Left lung (tissue), 10 donors: ENCODE data around the gene MCF2L. TPM values are rescaled to one million over a fixed set of nuclear protein-coding genes. Genes with fewer than 3 reads are reported as not detected.
"Not testable (repeated sequence)": the region's sequence is repeated elsewhere in the genome, so short reads cannot be mapped to it uniquely, and the experiment has no call there.

Experiments used
- ATAC-seq: fragments of 200-7000 bp; cut with Tn5 transposase; one replicate; pipeline ENCODE4 v1.9.1; 2020; ENCODE audit warnings: moderate library complexity
- DNase-seq, 4 donors: peaks; one replicate each; pipeline ENCODE4 v3.0.0-alpha.2; 2013 to 2020
- H3K27ac ChIP-seq, 2 donors: fragments of 200-600 bp; sonication (generic) in 1 of 2; one replicate each; pipeline versions ENCODE4 v1.5.0 to v1.8.0; 2020 to 2021
- H3K27me3 ChIP-seq, 2 donors: fragments of 200-600 bp; sonication (generic) in 1 of 2; one replicate each; pipeline versions ENCODE4 v1.5.0 to v1.8.0; 2020 to 2021
- H3K36me3 ChIP-seq, 2 donors: fragments of 200-600 bp; sonication (generic) in 1 of 2; one replicate each; pipeline versions ENCODE4 v1.5.0 to v1.8.0; 2020 to 2021
- H3K4me1 ChIP-seq, 2 donors: fragments of 200-600 bp; one replicate each; pipeline ENCODE4 v1.8.0; 2021
- H3K4me3 ChIP-seq, 2 donors: fragments of 200-600 bp; sonication (generic) in 1 of 2; one replicate each; pipeline versions ENCODE4 v1.5.0 to v1.8.0; 2020 to 2021; ENCODE audit warnings: mild to moderate bottlenecking in 1 of 2
- H3K9me3 ChIP-seq, 2 donors: fragments of 200-600 bp; sonication (generic) in 1 of 2; one replicate each; pipeline versions ENCODE4 v1.5.0 to v1.8.0; 2020 to 2021
- intact Hi-C, 2 donors: fragments of 100-400 bp; cut with DNase I; formaldehyde crosslinking; loops; one replicate each; pipeline versions ENCODE4 v1.11.2 to v1.14.2; 2022
- polyA plus RNA-seq, 6 donors: library from polyadenylated mRNA; unstranded; fragments of 120-200 nt; gene quantifications; one replicate each; pipeline ENCODE4 v1.2.1, GENCODE V29; 2013; ENCODE audit not compliant: insufficient read length in 6 of 6
- total RNA-seq, 2 donors: library from RNA; stranded (reverse); fragmentation: NEBNext Ultra II Directional; extraction: Animal tissue kit (Norgen Biotek cat#: 25700); gene quantifications; one replicate each; pipeline ENCODE4 v1.2.1, GENCODE V29; 2021
- TF ChIP-seq, protein P1 (sequence below), 2 donors: fragments of 200-600 bp; sonication (generic) in 1 of 2; IDR thresholded peaks; one replicate each; pipeline versions ENCODE4 v1.5.0 to v1.8.0; 2021; ENCODE audit warnings: antibody characterized with exemption in 2 of 2
- donor health status: DM: no; HTN: yes; CAD: no.
- donor health status: DM: no; HTN: no; CAD: no.

The MCF2L gene
- total and polyA plus RNA-seq, 8 donors, result 22.2 to 39.5 (median 33.7) TPM

DNA sequence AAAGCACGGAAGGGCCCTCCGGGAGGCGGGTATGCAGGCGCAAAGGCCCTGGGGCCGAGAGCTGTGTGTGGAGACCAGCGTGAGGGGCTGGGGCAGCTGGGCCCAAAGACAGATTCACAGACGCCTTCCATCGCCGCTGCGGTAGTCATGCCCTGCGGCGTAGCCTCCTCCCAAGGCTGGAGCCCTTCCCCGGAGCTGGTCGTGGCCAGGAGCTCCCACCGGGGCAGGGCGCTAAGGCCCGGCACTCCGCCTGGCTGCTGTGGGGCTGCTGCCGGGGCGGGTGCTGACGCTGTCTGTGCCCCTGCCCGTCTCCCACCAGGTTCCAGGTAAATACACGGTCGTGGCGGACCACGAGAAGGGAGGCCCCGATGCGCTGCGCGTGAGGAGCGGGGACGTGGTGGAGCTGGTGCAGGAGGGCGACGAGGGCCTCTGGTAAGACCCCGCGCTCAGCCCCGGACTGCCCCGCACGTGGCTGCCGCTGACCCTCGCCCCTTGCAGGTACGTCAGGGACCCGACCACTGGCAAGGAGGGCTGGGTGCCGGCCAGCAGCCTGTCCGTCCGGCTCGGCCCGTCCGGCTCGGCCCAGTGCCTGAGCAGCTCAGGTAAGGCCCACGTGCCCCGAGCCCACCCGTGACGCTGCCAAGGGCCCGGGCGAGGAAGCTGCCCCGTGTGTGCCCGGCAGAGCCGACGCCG lies 127.2 kb downstream of the MCF2L start:
- peaks cover 0 to 24% of the 10 kb centered on the region in 2 donors for H3K36me3 ChIP-seq
- TF ChIP-seq, protein P1, sequence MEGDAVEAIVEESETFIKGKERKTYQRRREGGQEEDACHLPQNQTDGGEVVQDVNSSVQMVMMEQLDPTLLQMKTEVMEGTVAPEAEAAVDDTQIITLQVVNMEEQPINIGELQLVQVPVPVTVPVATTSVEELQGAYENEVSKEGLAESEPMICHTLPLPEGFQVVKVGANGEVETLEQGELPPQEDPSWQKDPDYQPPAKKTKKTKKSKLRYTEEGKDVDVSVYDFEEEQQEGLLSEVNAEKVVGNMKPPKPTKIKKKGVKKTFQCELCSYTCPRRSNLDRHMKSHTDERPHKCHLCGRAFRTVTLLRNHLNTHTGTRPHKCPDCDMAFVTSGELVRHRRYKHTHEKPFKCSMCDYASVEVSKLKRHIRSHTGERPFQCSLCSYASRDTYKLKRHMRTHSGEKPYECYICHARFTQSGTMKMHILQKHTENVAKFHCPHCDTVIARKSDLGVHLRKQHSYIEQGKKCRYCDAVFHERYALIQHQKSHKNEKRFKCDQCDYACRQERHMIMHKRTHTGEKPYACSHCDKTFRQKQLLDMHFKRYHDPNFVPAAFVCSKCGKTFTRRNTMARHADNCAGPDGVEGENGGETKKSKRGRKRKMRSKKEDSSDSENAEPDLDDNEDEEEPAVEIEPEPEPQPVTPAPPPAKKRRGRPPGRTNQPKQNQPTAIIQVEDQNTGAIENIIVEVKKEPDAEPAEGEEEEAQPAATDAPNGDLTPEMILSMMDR (IDR thresholded peaks at IDR 0.05), result no peak
- ATAC-seq (no peak), DNase-seq (peak in 1 of 4 donors; percentile 80)
- H3K27ac ChIP-seq, result no peak overlapping the region
- no peaks in the 10 kb centered on the region for H3K4me1 ChIP-seq
- H3K4me3 ChIP-seq, result no peak overlapping the region
- H3K9me3 ChIP-seq, result no peaks in the 10 kb centered on the region
- intact Hi-C loops, result loop anchor here in 1 of 2 donors (5.0 kb wide), 1 partner anchor 154 kb away; no protein-coding TSS in a partner anchor
- peaks cover 0 to 4% of the 10 kb centered on the region in 2 donors for H3K27me3 ChIP-seq

DNA sequence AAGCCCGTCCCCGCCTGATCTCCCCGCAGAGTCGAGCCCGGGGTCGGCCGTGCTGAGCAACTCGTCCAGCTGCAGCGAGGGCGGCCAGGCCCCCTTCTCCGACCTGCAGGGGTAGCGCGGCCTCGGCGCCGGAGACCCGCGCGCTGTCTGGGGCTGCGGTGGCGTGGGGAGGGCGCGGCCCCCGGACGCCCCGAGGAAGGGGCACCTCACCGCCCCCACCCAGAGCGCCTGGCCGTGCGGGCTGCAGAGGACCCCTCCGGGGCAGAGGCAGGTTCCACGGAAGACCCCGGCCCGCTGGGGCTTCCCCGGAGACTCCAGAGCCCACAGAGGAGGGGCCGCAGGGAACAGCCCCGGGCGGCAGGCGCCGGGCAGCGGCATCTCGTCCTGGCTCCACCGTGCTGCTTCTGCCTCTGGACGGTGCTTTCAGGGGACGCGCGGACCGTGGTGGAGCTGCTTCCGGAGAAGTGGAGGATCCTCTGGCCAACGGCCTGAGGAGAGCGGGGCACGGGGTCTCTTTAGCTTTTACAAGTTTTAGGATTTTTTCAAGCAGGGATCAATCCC lies 127.8 kb downstream of the MCF2L start:
- ATAC-seq, result no peak
- Histone ChIP-seq H3K27ac (no peak overlapping the region), H3K27me3 (peaks cover 0 to 4% of the 10 kb centered on the region in 2 donors), H3K36me3 (peaks cover 0 to 20% of the 10 kb centered on the region in 2 donors), H3K9me3 (no peaks in the 10 kb centered on the region), H3K4me3 (no peak overlapping the region), H3K4me1 (no peaks in the 10 kb centered on the region)
- DNase-seq, result peak in 1 of 4 donors; percentile 77
- intact Hi-C loops, result loop anchor here in 1 of 2 donors (5.0 kb wide), 1 partner anchor 155 kb away; no protein-coding TSS in a partner anchor
- TF ChIP-seq, protein P1 (IDR thresholded peaks at IDR 0.05), result no peak

DNA sequence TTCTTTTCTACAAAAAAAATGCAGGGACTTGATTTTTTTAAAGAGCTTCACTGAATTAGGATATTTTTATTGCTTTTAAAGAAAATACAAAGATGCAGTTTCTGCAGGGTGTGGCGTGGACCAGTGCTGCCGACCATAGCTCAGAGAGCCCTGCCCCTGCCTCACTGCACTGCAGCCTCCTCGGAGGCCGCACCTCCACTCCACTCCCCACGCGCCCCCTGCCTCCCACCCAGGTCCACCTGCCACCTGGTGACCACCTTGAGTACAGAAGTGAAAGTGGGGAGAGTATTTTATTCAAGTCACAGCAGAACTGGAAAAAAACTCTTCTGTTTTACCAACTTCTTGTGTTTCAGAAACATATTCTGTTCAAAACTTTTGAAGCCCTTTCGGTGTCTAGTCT lies 128.6 kb downstream of the MCF2L start:
- intact Hi-C loops, result loop anchor here in 1 of 2 donors (5.0 kb wide), 1 partner anchor 155 kb away; no protein-coding TSS in a partner anchor
- TF ChIP-seq, protein P1 (IDR thresholded peaks at IDR 0.05), result no peak
- DNase-seq (peak in 1 of 4 donors; percentile 62), ATAC-seq (no peak)
- Histone ChIP-seq H3K27me3 (peaks cover 0 to 4% of the 10 kb centered on the region in 2 donors), H3K4me3 (no peak overlapping the region), H3K27ac (no peak overlapping the region), H3K9me3 (no peaks in the 10 kb centered on the region), H3K36me3 (peaks cover 0 to 20% of the 10 kb centered on the region in 2 donors), H3K4me1 (no peaks in the 10 kb centered on the region)

DNA sequence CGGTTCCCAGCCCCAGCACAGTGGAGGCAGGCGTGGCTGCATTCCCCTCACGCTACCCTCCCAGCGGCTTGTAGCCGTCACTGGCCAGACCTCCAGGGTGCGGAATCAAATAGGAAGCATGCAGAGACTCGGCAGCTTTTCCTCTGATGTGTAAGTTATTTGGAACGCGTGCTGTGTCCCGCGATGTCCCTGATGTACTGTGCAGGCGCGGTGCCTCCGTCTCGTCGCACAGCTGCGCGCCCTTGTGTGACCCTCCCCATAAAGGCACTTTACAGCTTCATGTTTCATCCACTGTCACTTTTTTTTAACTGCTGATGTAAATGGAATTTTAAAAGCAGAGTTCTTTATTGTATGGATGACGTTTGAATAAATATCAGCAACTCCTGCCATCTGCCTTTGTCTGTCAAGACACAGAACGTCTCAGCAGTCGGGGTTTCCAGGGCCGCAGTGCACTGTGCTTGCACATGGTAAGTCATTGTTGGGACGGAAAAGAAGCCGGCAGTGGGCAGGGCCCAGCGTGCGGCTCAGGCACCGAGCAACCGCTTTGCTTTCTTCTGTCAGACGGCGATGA lies 129.2 kb downstream of the MCF2L start:
- H3K4me1 ChIP-seq, result no peaks in the 10 kb centered on the region
- peaks cover 0 to 6% of the 10 kb centered on the region in 2 donors for H3K27me3 ChIP-seq
- intact Hi-C loops, result loop anchor here in 1 of 2 donors (5.0 kb wide), 1 partner anchor 156 kb away; no protein-coding TSS in a partner anchor
- no peak overlapping the region for H3K4me3 ChIP-seq
- peaks cover 0 to 20% of the 10 kb centered on the region in 2 donors for H3K36me3 ChIP-seq
- TF ChIP-seq, protein P1 (IDR thresholded peaks at IDR 0.05), result no peak
- ATAC-seq (peak; percentile 11), DNase-seq (peak in 2 of 4 donors; percentile 25 to 76)
- H3K9me3 ChIP-seq, result no peaks in the 10 kb centered on the region
- no peak overlapping the region for H3K27ac ChIP-seq

DNA sequence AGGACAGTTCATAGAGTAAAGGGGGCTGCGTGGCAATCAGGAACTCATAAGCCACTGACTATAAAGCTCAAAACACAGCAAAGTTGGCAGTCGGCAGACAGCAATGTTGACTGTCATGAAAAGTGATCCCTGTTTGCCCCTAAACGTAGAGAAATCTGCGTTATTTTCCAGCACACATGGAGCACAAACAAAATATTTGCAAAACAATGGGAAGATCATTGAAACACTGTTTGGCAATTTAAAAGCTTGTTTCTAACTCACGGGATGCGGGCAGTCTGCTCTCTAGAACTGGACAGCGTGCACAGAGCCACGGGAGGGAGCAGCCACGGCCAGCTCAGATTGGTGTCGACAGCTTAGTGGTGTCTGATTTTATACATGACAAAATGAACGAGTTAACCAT lies 130.1 kb downstream of the MCF2L start:
- Histone ChIP-seq H3K36me3 (peaks cover 0 to 20% of the 10 kb centered on the region in 2 donors), H3K27ac (no peak overlapping the region), H3K4me3 (no peak overlapping the region), H3K27me3 (peaks cover 0 to 15% of the 10 kb centered on the region in 2 donors), H3K4me1 (no peaks in the 10 kb centered on the region), H3K9me3 (no peaks in the 10 kb centered on the region)
- TF ChIP-seq, protein P1 (IDR thresholded peaks at IDR 0.05), result no peak
- intact Hi-C loops, result loop anchor here in 1 of 2 donors (5.0 kb wide), 1 partner anchor 157 kb away; no protein-coding TSS in a partner anchor
- ATAC-seq (no peak), DNase-seq (no peak)

DNA sequence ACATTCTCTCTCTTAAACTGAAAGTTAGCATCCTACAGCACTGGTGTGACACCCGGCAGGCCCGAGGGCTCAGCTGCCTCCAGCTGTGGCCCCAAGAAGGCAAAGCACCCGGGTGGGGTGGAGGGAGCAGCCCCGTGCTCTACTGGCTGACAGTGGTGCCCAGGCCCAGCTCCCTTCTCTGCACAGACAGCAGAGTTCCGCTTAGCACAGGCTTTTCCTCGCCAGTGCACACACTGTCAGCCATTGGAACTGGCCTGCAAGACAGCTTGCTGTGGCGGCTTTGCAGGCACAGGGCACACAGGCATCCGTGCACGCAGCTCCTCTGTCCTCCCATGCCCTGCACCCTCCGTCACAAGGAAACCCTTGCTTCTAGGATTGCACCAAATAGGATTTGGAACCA lies 133.3 kb downstream of the MCF2L start:
- H3K36me3 ChIP-seq, ATAC-seq, intact Hi-C loops, H3K27ac ChIP-seq, H3K9me3 ChIP-seq, H3K4me1 ChIP-seq, H3K4me3 ChIP-seq: not testable (repeated sequence)
- peak in 1 of 4 donors; percentile 57 for DNase-seq
- peaks cover 0 to 28% of the 10 kb centered on the region in 2 donors for H3K27me3 ChIP-seq
